Endothelial cell of umbilical vein (primary cell): ENCODE data around the gene HNRNPL. TPM values are rescaled to one million over a fixed set of nuclear protein-coding genes. Genes with fewer than 3 reads are reported as not detected.
"Not testable (repeated sequence)": the region's sequence is repeated elsewhere in the genome, so short reads cannot be mapped to it uniquely, and the experiment has no call there.

Experiments used
- BruUV-seq: library from RNA; stranded (reverse); fragments of 400-500 nt; replicated peaks from 2 replicates; lab custom pipeline; 2021; lab: Mats Ljungman, UMichigan
- CTCF ChIA-PET: fragments of 300-600, 350-600 bp; sonication (Branson Sonifier 250); formaldehyde crosslinking; loops from one replicate; lab custom pipeline; 2021; ENCODE audit warnings: antibody characterized with exemption, inconsistent platforms; lab: Charles Lee
- POLR2A ChIA-PET: fragments of 300-600, 350-600 bp; sonication (Branson Sonifier 250); formaldehyde crosslinking; loops from one replicate; lab custom pipeline; 2021; ENCODE audit warnings: antibody characterized with exemption, inconsistent platforms; lab: Charles Lee
- DNase-seq: peaks from one replicate; pipeline ENCODE4 v3.0.0-alpha.2; 2011; ENCODE audit warnings: low read depth, low spot score
- FAIRE-seq: peaks from 2 replicates; lab custom pipeline; 2011; peaks lifted over from hg19 to GRCh38; lab: Jason Lieb, UNC
- H2AFZ ChIP-seq: 2 replicates; pipeline ENCODE4 v1.6.0; 2012; ENCODE audit warnings: low read depth, low read length, control low read depth, inconsistent platforms
- H3K27ac ChIP-seq: 2 replicates; pipeline ENCODE4 v1.5.1; 2011; ENCODE audit warnings: low read depth, mild to moderate bottlenecking, control low read depth, low read length, moderate library complexity; ENCODE audit not compliant: insufficient read depth
- H3K27me3 ChIP-seq, 2 experiments: 2 replicates each; pipeline versions ENCODE4 v1.6.0 to v1.6.1; 2011; ENCODE audit warnings: low read length in 2 of 2, mixed read lengths in 1 of 2; ENCODE audit not compliant: control insufficient read depth in 2 of 2, insufficient read depth in 2 of 2
- H3K36me3 ChIP-seq, 2 experiments: 2 replicates in 1 of 2; 3 replicates in 1 of 2; pipeline ENCODE4 v1.5.1; 2011; ENCODE audit warnings: low read length in 2 of 2, mild to moderate bottlenecking in 1 of 2, moderate library complexity in 1 of 2; ENCODE audit not compliant: control insufficient read depth in 2 of 2, insufficient read depth in 2 of 2; ENCODE audit errors: extremely low read depth in 1 of 2
- H3K4me1 ChIP-seq: 3 replicates; pipeline ENCODE4 v1.5.1; 2011; ENCODE audit warnings: mild to moderate bottlenecking, low read length; ENCODE audit not compliant: control insufficient read depth, insufficient read depth; ENCODE audit errors: extremely low read depth
- H3K4me2 ChIP-seq: 2 replicates; pipeline ENCODE4 v1.6.1; 2011; ENCODE audit warnings: low read length, control low read depth, mixed read lengths; ENCODE audit not compliant: insufficient read depth
- H3K4me3 ChIP-seq, 3 experiments: fragments of 200-600 bp in 1 of 3; sonication (generic), shearing (Covaris generic) in 1 of 3; replicated peaks in 1 of 3; 2 replicates each; pipeline ENCODE4 v1.5.1; 2011 to 2016; ENCODE audit warnings: control low read depth in 3 of 3, low read length in 3 of 3, mild to moderate bottlenecking in 2 of 3, inconsistent platforms in 1 of 3, low read depth in 1 of 3, moderate library complexity in 1 of 3; ENCODE audit not compliant: insufficient read depth in 1 of 3
- H3K79me2 ChIP-seq: 2 replicates; pipeline ENCODE4 v1.6.0; 2012; ENCODE audit warnings: low read length, inconsistent platforms; ENCODE audit not compliant: control insufficient read depth, insufficient read depth
- H3K9ac ChIP-seq: replicated peaks from 2 replicates; pipeline ENCODE3; 2011; ENCODE audit warnings: low read length, control low read depth; ENCODE audit not compliant: insufficient read depth; ENCODE audit errors: extremely low read depth
- H3K9me1 ChIP-seq: replicated peaks from 3 replicates; pipeline ENCODE4 v1.6.0; 2011; ENCODE audit warnings: mild to moderate bottlenecking, low read length; ENCODE audit not compliant: control insufficient read depth, insufficient read depth; ENCODE audit errors: extremely low read depth
- H3K9me3 ChIP-seq: replicated peaks from 2 replicates; pipeline ENCODE4 v1.5.1; 2012; ENCODE audit warnings: low read length, inconsistent platforms; ENCODE audit not compliant: control insufficient read depth, insufficient read depth
- H4K20me1 ChIP-seq: replicated peaks from 2 replicates; pipeline ENCODE3; 2011; ENCODE audit warnings: mild to moderate bottlenecking, low read length; ENCODE audit not compliant: control insufficient read depth, insufficient read depth; ENCODE audit errors: extremely low read depth
- CTCF ChIP-seq, 2 donors: IDR thresholded peaks; 1 replicate in 1 of 2; 2 replicates in 1 of 2; pipeline ENCODE4 v1.5.1; 2011; ENCODE audit warnings: low read length in 2 of 2, mild to moderate bottlenecking in 2 of 2, moderate library complexity in 2 of 2, control low read depth in 1 of 2, inconsistent platforms in 1 of 2, low read depth in 1 of 2; ENCODE audit not compliant: insufficient read depth in 1 of 2; ENCODE audit errors: extremely low read depth in 1 of 2
- JUN ChIP-seq: IDR thresholded peaks from 2 replicates; pipeline ENCODE4 v1.6.1; 2011; ENCODE audit warnings: borderline replicate concordance, low read depth; ENCODE audit not compliant: insufficient read length, insufficient read depth
- MAX ChIP-seq: IDR thresholded peaks from 2 replicates; pipeline ENCODE4 v1.6.1; 2011; ENCODE audit not compliant: insufficient read depth, insufficient read length
- MYC ChIP-seq: IDR thresholded peaks from one replicate; pipeline ENCODE4 v1.6.1; 2011; ENCODE audit warnings: mild to moderate bottlenecking, low read depth, low read length
- dilution Hi-C: fragments of 300-500 bp; cut with MboI; formaldehyde crosslinking; loops from one replicate; pipeline ENCODE4 v1.15.0; 2019; ENCODE audit warnings: low sequenced_read_pairs; ENCODE audit not compliant: extremely low pct_ligation_motif_present
- intact Hi-C: fragments of 100-400 bp; cut with micrococcal nuclease; formaldehyde crosslinking; loops from one replicate; pipeline ENCODE4 v1.10.0; 2022
- polyA plus RNA-seq, 4 experiments: library from polyadenylated mRNA; depleted of rRNA in 3 of 4; stranded (reverse) in 3 of 4; unstranded in 1 of 4; fragments of >200 nt; gene quantifications; 2 replicates each; pipeline versions ENCODE4 v1.2.1 to v1.2.3, GENCODE V29; 2011 to 2012; ENCODE audit warnings: missing spikeins in 1 of 4
- total RNA-seq: library from RNA; stranded (reverse); gene quantifications from 2 replicates; pipeline ENCODE4 v1.2.3, GENCODE V29; 2021

HNRNPL gene
- total and polyA plus RNA-seq, 2 donors (not counting 3 experiments of a cell fraction or from before 2014, with no cell fraction given) = 305 to 451 TPM

GRCh38 chr19:38808741-38809140 is 41.0 kb downstream of the HNRNPL start:
- Histone ChIP-seq H3K9me3 (no peaks in the 10 kb centered on the region), H3K27ac (no peak overlapping the region), H3K36me3 (no peaks in the 10 kb centered on the region), H3K79me2 (no peaks in the 10 kb centered on the region), H3K4me2 (no peak overlapping the region), H2AFZ (no peak overlapping the region), H4K20me1 (no peaks in the 10 kb centered on the region), H3K4me1 (peaks cover 8% of the 10 kb centered on the region), H3K4me3 (no peak overlapping the region), H3K9me1 (no peaks in the 10 kb centered on the region), H3K27me3 (no peaks in the 10 kb centered on the region), H3K9ac (no peak overlapping the region)
- DNase-seq (no peak), FAIRE-seq (no peak)
- intact Hi-C loops = no loop called here
- dilution Hi-C loops = no loop called here
- ChIA-PET CTCF (interaction anchor here (0.7 kb wide), 2 partner anchors 29 to 79 kb away, joined by 3 to 4 read pairs; no protein-coding TSS in a partner anchor), POLR2A (interaction anchor here (0.7 kb wide), 1 partner anchor 30 kb away, joined by 4 read pairs; no protein-coding TSS in a partner anchor)
- no peak for TF ChIP-seq MAX
- TF ChIP-seq JUN = no peak
- no peak for TF ChIP-seq MYC
- TF ChIP-seq CTCF (IDR thresholded peaks at IDR 0.05; ENCODE audit: extremely low read depth in 1 of 2, insufficient read depth in 1 of 2, low read depth in 1 of 2, low read length in 2 of 2) = no peak
- BruUV-seq = no TSS peak

- intact Hi-C loops, FAIRE-seq, BruUV-seq: not testable (repeated sequence)
These were observed 42.2 kb downstream of the HNRNPL start for GRCh38 chr19:38807374-38808098.

More at GRCh38 chr19:38807374-38808098, 42.2 kb downstream of the HNRNPL start:
- H3K9me1 ChIP-seq, CTCF ChIA-PET, H3K4me3 ChIP-seq, H3K79me2 ChIP-seq, H4K20me1 ChIP-seq, dilution Hi-C loops, H3K4me1 ChIP-seq, DNase-seq, H3K36me3 ChIP-seq, H3K4me2 ChIP-seq, H3K9ac ChIP-seq, POLR2A ChIA-PET, H3K27ac ChIP-seq, H3K9me3 ChIP-seq, H2AFZ ChIP-seq, H3K27me3 ChIP-seq: not testable (repeated sequence)
